Stimulated activated CD4-positive, alpha-beta T cell treated with anti-CD3 and anti-CD28 coated beads, Interleukin-12 subunit alpha, Interleukin-12 subunit beta, amount 100 ng/mL, for 24 hours (primary cell): ENCODE data around the gene TXN2.
"Not testable (repeated sequence)": the region's sequence is repeated elsewhere in the genome, so short reads cannot be mapped to it uniquely, and the experiment has no call there.

Experiments used
- DNase-seq, 2 experiments: peaks; one replicate each; pipeline ENCODE4 v3.0.0-alpha.2; 2020; ENCODE audit warnings: low read depth in 2 of 2

Gene TXN2

GRCh38 chr22:36481393-36482168 is at the start of gene TXN2:
Gene TXN2 (minus strand): TSS chr22:36481640. CDS start chr22:36480837, 803 bp downstream.
- DNase-seq = peak; percentile 93 to 96

GRCh38 chr22:36528795-36529751 is 47.6 kb upstream of the TXN2 start, which contains the start of gene EIF3D:
Gene EIF3D (minus strand): TSS chr22:36529166. CDS start chr22:36526121, 3,045 bp downstream.
- DNase-seq = peak; percentile 96

GRCh38 chr22:36528341-36528740 is 46.9 kb upstream of the TXN2 start:
- no peak for DNase-seq

GRCh38 chr22:36522662-36523061 is 41.2 kb upstream of the TXN2 start:
- DNase-seq = no peak

- DNase-seq = no peak
These were observed 39.0 kb upstream of the TXN2 start for GRCh38 chr22:36520423-36520822.

GRCh38 chr22:36519906-36520305 is 38.5 kb upstream of the TXN2 start:
- DNase-seq = not testable (repeated sequence)

GRCh38 chr22:36514766-36515165 is 33.3 kb upstream of the TXN2 start:
- no peak for DNase-seq

GRCh38 chr22:36512991-36513390 is 31.6 kb upstream of the TXN2 start:
- no peak for DNase-seq

- no peak for DNase-seq
These were observed 30.9 kb upstream of the TXN2 start for GRCh38 chr22:36512333-36512732.

GRCh38 chr22:36510966-36511881 is 29.8 kb upstream of the TXN2 start:
- DNase-seq = no peak

- no peak for DNase-seq
These were observed 28.9 kb upstream of the TXN2 start for GRCh38 chr22:36510384-36510783.

- no peak for DNase-seq
These were observed 26.1 kb upstream of the TXN2 start for GRCh38 chr22:36507518-36508010.

- DNase-seq = peak; percentile 78 to 86
These were observed 25.4 kb upstream of the TXN2 start, which contains the start of gene FOXRED2 for GRCh38 chr22:36506637-36507517. Gene FOXRED2 (minus strand): TSS chr22:36507040. CDS start chr22:36506422, 618 bp downstream.

- DNase-seq = no peak
These were observed 24.7 kb upstream of the TXN2 start for GRCh38 chr22:36505998-36506635.

GRCh38 chr22:36497910-36498665 is 16.6 kb upstream of the TXN2 start:
- DNase-seq = no peak

GRCh38 chr22:36493690-36494110 is 12.3 kb upstream of the TXN2 start:
- no peak for DNase-seq

- no peak for DNase-seq
These were observed 10.7 kb upstream of the TXN2 start for GRCh38 chr22:36492109-36492508.

- DNase-seq = no peak
These were observed 9.7 kb upstream of the TXN2 start for GRCh38 chr22:36491155-36491554.
